Nephron progenitor cell (in vitro differentiated cells): ENCODE measurements around the gene VRK2.
A peak's percentile ranks its signal among the peaks of the same experiment; 100 is the strongest.

Experiments used
- DNase-seq: peaks from one replicate; pipeline ENCODE4 v3.0.0; 2021
- H3K27ac Mint-ChIP-seq: 2 replicates; pipeline ENCODE4 v1.8.0; 2021; ENCODE audit warnings: mild to moderate bottlenecking, moderate library complexity, mixed read lengths
- H3K27me3 Mint-ChIP-seq: 2 replicates; pipeline ENCODE4 v1.8.0; 2021; ENCODE audit warnings: mild to moderate bottlenecking, low read depth, mixed read lengths; ENCODE audit not compliant: poor library complexity
- H3K36me3 Mint-ChIP-seq: 2 replicates; pipeline ENCODE4 v1.8.0; 2021; ENCODE audit warnings: low read depth, mixed read lengths
- H3K4me1 Mint-ChIP-seq: 2 replicates; pipeline ENCODE4 v1.8.0; 2021; ENCODE audit warnings: mixed read lengths
- H3K4me3 Mint-ChIP-seq: 2 replicates; pipeline ENCODE4 v1.8.0; 2021; ENCODE audit warnings: mild to moderate bottlenecking, moderate library complexity, mixed read lengths
- H3K9me3 Mint-ChIP-seq: 2 replicates; pipeline ENCODE4 v1.8.0; 2021; ENCODE audit warnings: mild to moderate bottlenecking, moderate library complexity, mixed read lengths
- CTCF ChIP-seq: fragments of 200-600 bp; sonication (generic); IDR thresholded peaks from 2 replicates; pipeline ENCODE4 v1.5.0; 2021; ENCODE audit warnings: antibody characterized with exemption

VRK2 gene

GRCh38 chr2:58056192-58056916 lies 9.7 kb downstream of the VRK2 start:
- H3K4me3 Mint-ChIP-seq, result no peak overlapping the region
- peaks cover 5% of the 10 kb centered on the region for H3K4me1 Mint-ChIP-seq
- DNase-seq, result no peak
- peak overlapping the region; percentile 8 for H3K27ac Mint-ChIP-seq
- no peaks in the 10 kb centered on the region for H3K36me3 Mint-ChIP-seq
- no peak for TF ChIP-seq CTCF
- no peaks in the 10 kb centered on the region for H3K27me3 Mint-ChIP-seq
- H3K9me3 Mint-ChIP-seq, result no peaks in the 10 kb centered on the region

GRCh38 chr2:58057707-58058530 lies 11.3 kb downstream of the VRK2 start:
- H3K4me1 Mint-ChIP-seq, result peaks cover 5% of the 10 kb centered on the region
- no peak for DNase-seq
- H3K27me3 Mint-ChIP-seq, result no peaks in the 10 kb centered on the region
- no peaks in the 10 kb centered on the region for H3K9me3 Mint-ChIP-seq
- no peak overlapping the region for H3K27ac Mint-ChIP-seq
- H3K4me3 Mint-ChIP-seq, result no peak overlapping the region
- TF ChIP-seq CTCF, result no peak
- H3K36me3 Mint-ChIP-seq, result peaks cover 7% of the 10 kb centered on the region

GRCh38 chr2:58063641-58064040 lies 17.0 kb downstream of the VRK2 start:
- H3K27ac Mint-ChIP-seq, result peak overlapping the region; percentile 17
- no peak overlapping the region for H3K4me3 Mint-ChIP-seq
- no peaks in the 10 kb centered on the region for H3K4me1 Mint-ChIP-seq

DNA sequence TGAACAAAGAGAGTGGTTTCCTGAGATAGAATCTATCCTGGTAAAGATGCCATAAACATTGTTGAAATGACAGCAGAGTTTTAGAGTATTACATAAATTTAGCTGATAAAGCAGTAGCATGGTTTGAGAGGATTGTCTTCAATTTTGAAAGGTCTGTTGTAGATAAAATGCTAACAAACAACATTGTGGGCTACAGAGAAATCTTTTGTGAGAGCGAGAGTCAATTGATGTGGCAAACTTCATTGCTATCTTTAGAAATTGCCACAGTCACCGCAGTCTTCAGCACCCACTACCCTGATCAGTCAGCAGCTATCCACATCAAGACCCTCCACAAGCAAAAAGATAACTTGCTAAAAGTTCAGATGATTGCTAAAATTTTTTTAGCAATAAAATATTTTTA lies 17.5 kb downstream of the VRK2 start:
- Mint-ChIP-seq H3K4me1 (no peaks in the 10 kb centered on the region), H3K9me3 (no peaks in the 10 kb centered on the region), H3K27ac (peak overlapping the region; percentile 17), H3K4me3 (no peak overlapping the region), H3K36me3 (peaks cover 30% of the 10 kb centered on the region), H3K27me3 (no peaks in the 10 kb centered on the region)
- no peak for DNase-seq
- no peak for TF ChIP-seq CTCF

More at GRCh38 chr2:58063641-58064040, 17.0 kb downstream of the VRK2 start:
- Mint-ChIP-seq H3K9me3 (no peaks in the 10 kb centered on the region), H3K36me3 (peaks cover 26% of the 10 kb centered on the region), H3K27me3 (no peaks in the 10 kb centered on the region)
- no peak for TF ChIP-seq CTCF
- no peak for DNase-seq

GRCh38 chr2:58065248-58065647 lies 18.6 kb downstream of the VRK2 start:
- Mint-ChIP-seq H3K4me1 (no peaks in the 10 kb centered on the region), H3K27ac (no peak overlapping the region), H3K9me3 (no peaks in the 10 kb centered on the region), H3K4me3 (no peak overlapping the region), H3K36me3 (peaks cover 32% of the 10 kb centered on the region), H3K27me3 (no peaks in the 10 kb centered on the region)
- no peak for DNase-seq
- no peak for TF ChIP-seq CTCF
